GM12865 (cell line): Measurements from ENCODE around the gene KLK4.

Experiments used
- DNase-seq: peaks from one replicate; pipeline ENCODE4 v3.0.0; 2010; ENCODE audit warnings: low read depth
- H3K4me3 ChIP-seq: 2 replicates; pipeline ENCODE4 v1.5.1; 2011; ENCODE audit warnings: mild to moderate bottlenecking, low read depth, low read length, control low read depth
- TF ChIP-seq, protein P1 (sequence below): IDR thresholded peaks from 2 replicates; pipeline ENCODE4 v1.5.1; 2011; ENCODE audit warnings: low read length, control low read depth, low read depth, inconsistent platforms; ENCODE audit not compliant: insufficient read depth; ENCODE audit errors: missing control alignments

The KLK4 gene

DNA sequence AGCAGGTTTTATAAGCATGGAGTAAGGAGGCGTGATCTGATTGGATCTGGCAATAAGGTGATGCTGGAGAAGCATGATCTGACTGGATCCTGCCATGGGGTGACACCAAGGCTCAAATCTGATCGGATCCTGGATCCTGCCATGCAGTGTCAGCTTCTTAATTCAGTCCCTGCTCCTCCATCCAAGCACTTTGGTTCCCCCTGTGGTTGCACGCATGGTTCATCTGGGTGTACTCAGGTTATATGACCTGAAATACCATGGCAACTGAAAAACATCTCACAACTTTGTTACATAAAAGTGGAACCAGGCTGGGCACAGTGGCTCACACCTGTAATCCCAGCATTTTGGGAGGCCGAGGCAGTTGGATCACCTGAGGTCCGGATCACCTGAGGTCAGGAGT lies 17.6 kb upstream of the KLK4 start:
- TF ChIP-seq, protein P1, sequence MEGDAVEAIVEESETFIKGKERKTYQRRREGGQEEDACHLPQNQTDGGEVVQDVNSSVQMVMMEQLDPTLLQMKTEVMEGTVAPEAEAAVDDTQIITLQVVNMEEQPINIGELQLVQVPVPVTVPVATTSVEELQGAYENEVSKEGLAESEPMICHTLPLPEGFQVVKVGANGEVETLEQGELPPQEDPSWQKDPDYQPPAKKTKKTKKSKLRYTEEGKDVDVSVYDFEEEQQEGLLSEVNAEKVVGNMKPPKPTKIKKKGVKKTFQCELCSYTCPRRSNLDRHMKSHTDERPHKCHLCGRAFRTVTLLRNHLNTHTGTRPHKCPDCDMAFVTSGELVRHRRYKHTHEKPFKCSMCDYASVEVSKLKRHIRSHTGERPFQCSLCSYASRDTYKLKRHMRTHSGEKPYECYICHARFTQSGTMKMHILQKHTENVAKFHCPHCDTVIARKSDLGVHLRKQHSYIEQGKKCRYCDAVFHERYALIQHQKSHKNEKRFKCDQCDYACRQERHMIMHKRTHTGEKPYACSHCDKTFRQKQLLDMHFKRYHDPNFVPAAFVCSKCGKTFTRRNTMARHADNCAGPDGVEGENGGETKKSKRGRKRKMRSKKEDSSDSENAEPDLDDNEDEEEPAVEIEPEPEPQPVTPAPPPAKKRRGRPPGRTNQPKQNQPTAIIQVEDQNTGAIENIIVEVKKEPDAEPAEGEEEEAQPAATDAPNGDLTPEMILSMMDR = no peak
- no peak overlapping the region for H3K4me3 ChIP-seq
- DNase-seq = peak; percentile 21

DNA sequence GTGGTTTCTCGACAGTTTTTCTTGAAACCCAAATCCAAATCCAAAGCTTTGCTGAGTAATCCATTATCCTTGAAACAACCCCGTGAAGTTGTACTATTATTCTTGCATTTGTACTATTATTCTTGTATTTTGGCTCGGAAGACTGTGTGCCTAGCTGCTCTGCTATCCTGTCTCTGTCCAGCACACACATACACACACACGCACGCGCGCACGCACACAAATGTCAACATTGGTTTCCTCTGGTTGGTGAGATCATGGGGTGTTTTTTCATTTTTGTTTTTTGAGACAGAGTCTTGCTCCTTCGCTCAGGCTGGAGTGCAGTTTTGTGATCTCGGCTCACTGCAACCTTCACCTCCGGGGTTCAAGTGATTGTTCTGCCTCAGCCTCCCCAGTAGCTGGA lies 14.9 kb upstream of the KLK4 start:
- no peak for DNase-seq
- no peak overlapping the region for H3K4me3 ChIP-seq
- TF ChIP-seq, protein P1 = no peak

DNA sequence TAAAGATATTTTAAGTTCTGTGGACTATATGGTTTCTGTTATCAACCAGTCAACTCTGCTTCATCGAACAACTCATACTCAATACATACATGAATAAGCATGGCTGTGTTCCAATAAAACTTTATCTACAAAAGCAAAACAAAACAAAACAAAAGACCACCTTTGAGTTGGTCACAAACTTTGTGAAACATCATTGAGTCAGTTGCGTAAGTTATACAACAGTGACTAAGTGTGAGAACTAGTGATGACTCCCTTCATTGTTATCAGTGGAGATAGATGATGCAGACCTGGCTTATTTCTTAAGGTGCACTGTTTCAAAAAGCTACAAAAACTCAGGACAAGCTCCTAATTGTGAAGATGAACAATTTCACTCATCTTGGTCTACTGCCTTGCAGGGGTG lies 14.5 kb upstream of the KLK4 start:
- no peak for DNase-seq
- H3K4me3 ChIP-seq = no peak overlapping the region
- TF ChIP-seq, protein P1 = no peak

DNA sequence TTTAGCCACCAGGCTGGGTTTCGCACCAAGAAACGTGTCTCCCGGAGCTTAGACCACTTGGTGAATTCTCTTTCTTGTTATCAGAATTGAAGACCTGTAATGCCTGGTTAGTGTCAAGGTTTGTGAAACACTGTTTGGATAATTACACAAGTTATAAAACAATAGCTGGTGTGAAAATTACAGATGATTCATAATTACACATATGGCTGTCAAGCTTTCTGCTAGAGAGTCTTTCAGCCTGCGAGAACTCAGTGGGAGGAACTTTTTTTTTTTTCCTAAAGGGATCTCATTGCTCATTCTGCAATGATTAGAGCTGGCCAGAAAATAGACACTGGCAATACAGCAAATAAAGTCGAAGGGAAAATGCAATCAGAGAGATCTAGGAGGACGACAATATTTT lies 13.4 kb upstream of the KLK4 start:
- TF ChIP-seq, protein P1 = no peak
- no peak for DNase-seq
- no peak overlapping the region for H3K4me3 ChIP-seq

DNA sequence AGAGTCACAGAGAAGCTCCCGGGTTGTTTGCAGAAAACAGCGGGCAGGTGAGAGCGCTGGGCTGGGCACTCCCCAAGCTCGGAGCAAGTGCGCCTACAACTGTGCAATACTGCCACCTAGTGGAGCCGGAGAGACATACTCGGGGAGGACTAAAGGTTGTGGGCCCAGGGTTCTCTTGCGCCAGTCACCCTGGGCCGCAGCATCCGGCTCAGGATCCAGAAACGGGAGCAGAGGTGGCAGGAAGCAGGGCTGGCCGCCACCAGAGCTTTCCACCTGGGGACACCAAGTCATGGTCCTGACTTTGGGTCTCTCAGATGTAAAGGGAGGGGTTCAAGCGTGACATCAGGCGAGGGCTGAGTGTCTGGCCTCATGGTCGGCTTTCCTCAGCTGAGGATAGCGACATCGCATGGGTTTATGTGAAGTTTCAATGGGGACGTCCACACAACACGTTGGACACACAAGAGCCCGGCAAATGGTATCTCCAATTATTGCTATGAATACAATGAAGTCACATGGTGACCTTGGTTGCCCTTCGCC lies 11.2 kb upstream of the KLK4 start:
- H3K4me3 ChIP-seq = no peak overlapping the region
- DNase-seq = peak; percentile 91
- TF ChIP-seq, protein P1 = peak; percentile 85

DNA sequence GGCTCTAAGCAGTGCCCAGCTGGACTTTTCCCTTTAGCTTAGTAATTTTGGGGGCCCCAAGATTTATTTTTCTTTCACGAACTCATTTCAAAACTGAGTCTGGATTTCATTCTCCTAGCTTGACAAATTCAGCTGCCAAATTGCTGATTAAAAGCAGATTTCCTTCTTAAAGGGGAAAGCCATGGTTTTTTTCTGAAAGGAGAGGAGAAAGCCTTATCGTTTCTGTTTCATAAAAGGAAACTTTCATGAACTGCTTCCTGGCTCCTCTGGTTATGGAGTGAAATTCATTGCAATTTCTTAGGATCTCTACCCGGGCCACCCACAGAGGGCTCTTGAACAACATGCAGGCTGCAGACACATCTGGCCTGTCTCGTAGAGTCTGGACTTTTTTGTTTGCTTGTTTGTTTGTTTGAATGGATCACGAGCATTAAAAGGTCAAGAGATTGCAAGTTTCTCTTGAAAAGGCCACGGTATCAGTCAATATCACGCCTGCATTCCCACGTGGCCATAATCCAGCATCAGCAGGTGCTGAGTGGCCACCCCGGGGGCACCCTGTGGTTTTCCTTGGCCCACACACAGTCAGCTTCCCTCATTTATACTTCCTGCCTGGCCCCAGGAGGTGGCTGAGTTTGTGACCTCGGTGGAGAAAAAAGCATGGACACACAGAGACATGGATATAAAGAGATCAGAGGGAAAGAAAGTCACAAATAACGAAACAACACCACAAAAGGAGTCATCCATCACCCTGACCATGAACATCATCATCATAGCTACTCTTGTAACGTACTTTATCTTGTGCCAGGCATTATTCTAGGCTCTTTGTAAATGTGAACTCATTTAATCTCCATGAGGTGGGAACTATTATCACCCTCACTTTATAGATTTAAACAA lies 10.5 kb upstream of the KLK4 start:
- DNase-seq = no peak
- H3K4me3 ChIP-seq = no peak overlapping the region
- TF ChIP-seq, protein P1 = no peak
